CD4-positive, alpha-beta T cell treated with Interleukin-15 for 1 hour (primary cell): ENCODE results near the gene PPP1R9A.
A peak's percentile ranks its signal among the peaks of the same experiment; 100 is the strongest.

Experiments used
- DNase-seq: peaks from one replicate; pipeline ENCODE4 v3.0.0-alpha.2; 2020

The PPP1R9A gene

DNA sequence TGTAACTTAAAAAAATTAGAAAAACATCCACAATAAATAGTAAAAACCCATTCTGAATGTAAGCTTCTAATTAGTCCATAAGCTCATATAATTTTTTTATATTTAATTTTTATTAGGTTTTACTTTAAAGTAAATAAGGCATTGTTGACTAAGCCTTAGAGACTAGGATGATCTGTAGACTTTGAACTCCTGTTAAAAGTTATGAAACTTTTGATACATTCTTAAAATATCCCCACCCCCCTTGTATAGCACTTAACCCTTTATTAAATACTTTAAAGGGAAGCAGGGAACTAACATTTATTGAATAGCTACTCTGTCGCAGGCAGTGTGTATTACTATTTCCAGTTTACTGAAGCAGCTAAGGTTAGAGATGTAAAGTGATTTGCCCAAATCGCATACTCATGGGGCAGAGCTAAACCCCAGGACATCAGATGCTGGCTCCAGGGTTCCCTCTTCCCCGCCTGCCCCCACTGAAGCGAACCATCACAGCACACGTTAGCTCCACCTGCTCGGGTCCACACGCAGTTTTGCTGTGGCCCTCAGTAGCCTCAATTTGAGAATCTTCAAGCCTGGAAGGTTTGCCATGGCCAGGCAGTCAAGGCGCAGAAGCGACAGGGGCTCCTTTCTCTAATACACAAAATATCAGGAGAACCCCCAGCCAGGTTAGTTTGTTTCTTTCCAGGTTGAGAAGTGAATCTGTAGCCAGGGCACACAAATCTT is 416.2 kb downstream of the PPP1R9A start:
- DNase-seq, result no peak

DNA sequence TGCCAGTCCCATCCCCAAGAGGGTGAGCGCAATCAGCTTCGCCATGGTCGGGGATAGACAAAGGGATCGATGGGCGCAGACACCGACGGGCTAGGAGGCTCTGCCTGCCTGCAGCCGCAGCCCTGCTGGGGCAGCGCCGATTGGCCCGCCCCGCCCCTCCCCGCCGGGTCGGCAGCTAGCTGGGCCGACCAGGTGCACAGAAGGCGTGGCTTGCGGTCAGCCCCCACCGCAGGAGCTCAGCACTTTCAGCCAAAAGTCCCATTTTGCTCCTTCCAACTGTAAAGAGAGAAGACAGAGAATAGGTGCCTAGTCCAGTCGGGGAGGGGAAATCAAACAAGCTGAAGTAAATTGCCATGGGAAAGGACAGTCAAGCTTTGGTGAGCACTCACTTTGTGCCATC is 417.0 kb downstream of the PPP1R9A start, which contains the start of gene PON1:
Gene PON1 (minus strand): TSS at position 102 of the 400 bp plus-strand sequence. CDS start 57 bp downstream, at position 45.
- DNase-seq, result peak; percentile 45

DNA sequence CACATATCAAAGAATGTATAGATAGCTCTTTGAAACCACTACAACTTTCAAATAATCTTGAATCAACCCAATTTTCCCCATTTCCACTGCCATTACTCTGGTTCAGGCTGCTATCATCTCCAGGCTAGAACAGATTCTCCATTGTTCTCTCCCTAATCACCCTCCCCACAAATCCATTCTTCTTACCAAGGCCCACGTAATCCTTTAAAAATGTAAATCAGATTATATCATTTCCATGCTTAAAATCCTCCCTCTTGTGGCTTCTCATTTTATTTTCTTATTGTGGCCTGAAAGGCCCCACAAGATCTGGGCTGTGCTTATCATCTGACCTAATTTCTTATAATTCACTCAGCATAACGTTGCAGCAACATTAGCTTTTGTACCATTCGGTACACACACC is 420.0 kb downstream of the PPP1R9A start:
- DNase-seq, result no peak

DNA sequence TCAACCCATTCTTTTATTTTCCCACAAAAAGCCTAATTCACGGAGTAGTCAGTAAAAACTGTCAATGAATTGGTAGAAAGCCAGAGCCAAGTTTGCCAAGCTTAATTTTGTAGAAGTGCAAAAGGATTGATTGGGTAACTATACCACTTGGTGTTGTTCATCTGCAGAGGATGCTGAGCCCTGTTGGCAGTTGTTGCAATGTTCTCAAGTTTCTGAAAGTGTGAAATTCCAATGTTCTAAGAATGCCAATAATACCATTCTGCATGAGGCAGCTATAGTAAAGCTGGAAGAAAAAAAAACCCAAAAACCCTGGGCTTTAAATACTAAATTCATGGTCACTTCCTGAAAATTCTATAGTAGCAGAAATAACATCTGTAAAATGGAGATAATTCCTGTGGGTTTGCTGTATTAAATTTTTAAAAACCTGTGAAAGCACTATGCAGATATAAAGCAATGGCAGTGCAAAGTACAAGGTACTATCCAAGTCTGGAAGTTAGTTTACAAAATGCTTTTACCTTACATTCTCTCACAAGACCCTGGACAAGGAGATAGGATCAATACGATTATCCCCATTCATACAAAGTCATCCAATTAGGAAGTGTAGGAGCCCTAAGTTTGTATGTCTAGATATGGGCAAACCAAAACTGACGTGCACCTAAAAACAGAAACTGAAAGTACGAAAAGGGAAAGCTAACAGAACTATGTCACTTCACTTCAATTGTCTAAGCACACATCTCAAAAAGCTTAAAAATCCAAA is 423.0 kb downstream of the PPP1R9A start:
- no peak for DNase-seq

DNA sequence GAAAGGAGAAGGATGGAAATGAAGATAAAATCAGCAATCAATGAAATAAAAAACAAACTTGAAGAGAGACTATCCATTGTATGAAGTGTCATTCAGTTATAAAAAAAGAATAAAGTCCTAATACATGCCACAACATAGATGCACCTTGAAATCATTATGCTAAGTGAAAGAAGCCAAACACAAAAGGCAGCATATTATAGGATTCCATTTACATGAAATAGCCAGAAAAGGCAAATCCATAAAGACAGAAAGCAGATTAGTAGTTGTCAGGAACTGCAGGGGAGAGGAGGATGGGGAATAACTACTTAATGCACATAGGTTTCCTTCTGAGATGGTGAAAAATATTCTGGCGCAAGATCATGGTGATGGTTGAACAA is 423.6 kb downstream of the PPP1R9A start:
- DNase-seq, result no peak

DNA sequence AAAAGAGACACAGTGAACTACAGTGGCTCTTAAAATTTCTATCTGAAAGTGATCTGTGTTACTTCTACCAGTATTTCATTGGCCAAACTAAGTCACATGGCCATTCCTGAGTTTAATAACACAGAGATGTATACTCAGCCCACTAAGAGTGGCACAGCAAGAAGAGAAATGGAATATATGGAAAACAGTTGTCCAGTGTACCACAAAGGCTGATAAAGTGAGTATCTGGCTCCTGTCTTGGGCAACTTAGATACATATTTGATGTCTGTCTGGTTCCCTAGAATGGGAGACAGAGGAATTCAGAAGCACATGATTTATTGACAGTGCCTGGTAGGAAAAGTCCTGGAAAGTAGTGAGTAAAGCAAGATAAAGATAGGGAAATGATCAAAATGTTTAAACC is 427.1 kb downstream of the PPP1R9A start:
- DNase-seq, result no peak

DNA sequence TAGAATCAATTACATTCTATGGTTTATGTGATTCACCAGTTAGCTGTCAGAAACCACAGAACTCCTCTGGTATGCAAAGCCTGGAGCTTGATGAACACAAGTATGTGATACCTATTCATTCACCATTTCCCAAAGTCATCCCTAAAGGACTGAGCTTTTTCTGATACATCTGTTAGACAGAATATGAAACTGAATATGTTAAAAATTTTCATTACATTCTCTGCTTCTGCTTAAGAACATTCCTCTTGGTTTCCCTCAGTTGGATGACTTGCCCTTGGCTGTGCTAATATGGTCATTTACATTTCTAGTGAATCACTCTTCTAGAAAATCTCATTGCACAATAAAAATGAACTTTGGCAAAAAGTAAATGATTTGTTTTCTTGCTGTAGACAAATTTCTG is 427.7 kb downstream of the PPP1R9A start:
- no peak for DNase-seq

DNA sequence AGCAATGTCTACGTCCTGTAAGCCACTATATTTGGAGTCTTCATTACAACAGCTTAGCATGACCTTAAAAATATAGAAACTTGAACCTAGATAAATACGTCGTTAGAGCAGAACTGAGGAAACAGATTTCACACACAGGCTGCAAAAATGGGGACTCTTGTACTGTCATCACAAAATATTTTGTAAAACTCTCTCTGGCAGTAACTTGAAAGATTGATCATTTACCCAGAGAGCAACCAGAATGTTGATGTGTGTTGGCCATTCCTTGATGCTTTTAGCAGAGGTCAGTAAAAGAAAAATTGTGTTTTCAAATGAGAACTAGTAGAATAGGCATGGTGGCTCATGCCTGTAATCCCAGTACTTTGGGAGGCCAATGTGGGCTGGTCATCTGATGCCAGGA is 431.4 kb downstream of the PPP1R9A start:
- DNase-seq, result no peak

DNA sequence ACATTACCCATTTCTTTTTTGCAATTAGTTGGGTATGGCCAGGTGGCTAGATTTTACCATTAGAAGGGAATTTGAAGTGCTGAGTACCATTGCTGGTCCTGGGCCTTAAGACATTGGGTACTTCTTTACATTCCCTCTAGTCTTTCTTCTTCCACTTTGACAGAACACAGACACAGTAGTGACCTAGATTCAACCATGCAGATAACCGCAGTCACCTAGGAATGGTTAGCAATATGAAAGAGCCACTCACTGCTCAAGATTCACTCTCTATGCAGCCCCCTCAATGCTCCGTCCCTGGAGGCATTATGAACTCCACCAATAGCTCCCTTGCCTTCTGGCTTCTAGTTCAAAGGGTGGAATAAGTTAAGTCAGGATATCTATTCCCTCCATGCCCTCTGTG is 433.1 kb downstream of the PPP1R9A start:
- DNase-seq, result no peak

DNA sequence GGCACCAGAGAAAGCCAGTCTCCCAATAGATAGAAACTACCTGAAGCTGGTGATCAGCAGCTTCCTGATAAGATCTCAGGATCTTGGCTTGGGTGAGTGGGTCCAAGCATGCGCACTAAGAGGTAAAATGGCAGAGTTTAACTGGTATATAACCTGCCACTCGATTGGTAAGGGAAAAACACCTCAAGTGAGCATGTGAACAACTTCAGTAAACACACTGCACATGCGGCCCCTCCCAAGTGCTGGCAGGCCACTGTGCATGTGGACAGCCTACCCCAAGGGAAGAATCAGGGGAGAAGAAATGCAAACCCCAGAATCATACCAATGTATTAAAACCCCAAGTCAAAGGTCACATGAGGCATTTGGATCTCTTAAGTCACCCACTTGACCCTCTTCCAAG is 434.6 kb downstream of the PPP1R9A start:
- no peak for DNase-seq

DNA sequence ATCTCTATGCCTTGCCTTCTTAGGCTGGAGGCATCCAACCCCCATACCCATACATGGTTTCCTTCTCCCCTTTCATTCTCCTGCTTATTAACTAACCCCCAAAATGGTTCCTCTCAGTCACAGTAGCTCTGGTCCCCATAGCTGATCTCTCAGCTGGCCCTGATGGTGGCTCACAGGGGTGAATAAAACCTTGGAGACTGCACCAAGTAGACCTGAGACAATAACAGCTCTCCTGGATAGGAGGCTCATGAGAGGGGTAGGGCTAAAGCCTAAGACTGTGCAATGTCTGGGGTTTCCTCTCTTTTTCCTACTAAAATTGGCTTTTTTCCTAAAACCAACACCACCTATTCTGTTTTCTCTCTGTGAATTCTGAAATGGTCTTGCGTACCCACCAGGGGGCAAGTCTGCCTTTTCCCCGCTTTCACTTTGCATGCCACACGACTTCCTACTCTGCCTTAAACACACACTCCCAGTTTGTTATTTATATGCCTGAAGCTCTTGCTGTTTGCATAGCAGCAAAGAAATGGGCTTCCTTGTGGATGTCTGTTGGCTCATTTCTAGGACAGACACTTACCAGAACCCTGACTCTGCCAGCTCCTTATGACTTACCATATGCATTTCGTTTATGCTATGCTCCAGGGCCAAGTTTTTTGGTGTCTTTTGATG is 435.4 kb downstream of the PPP1R9A start:
- no peak for DNase-seq
